UCSD-AML1 (cell line): Measurements from ENCODE around the gene RAD51C.
"Not testable (repeated sequence)": the region's sequence is repeated elsewhere in the genome, so short reads cannot be mapped to it uniquely, and the experiment has no call there.

Source experiments
- DNase-seq: peaks from one replicate; lab custom pipeline; 2025; ENCODE audit not compliant: unreplicated experiment; lab: John Stamatoyannopoulos, UW

RAD51C gene

DNA sequence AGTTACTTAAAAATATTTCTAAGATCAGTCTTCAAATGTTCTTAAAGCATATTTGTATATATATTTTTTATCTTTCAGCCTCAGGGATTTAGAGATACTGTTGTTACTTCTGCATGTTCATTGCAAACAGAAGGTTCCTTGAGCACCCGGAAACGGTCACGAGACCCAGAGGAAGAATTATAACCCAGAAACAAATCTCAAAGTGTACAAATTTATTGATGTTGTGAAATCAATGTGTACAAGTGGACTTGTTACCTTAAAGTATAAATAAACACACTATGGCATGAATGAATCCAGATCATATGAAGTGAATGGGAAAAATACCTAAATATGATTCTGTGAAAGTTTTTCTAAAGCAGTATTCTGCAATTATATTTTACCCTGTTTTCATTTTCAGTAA, 41.6 kb downstream of the RAD51C start:
- no peak for DNase-seq

DNA sequence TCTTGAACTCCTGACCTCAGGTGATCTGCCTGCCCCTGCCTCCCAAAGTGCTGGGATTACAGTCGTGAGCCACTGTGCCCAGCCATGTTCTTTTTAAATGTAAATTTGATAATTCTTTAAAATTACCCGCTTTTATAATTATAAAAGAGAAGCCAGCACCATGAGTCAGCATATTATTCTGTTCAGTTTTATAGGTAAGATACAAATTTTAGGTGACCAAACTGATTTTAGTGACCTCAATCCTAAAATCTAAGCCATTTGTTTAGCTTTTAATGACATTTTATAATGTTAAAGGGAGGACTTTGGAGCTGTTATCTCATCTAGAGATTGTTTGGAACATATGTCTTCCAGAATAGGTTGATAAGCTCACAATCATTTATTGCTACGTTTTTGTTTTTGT, 42.4 kb downstream of the RAD51C start:
- no peak for DNase-seq

DNA sequence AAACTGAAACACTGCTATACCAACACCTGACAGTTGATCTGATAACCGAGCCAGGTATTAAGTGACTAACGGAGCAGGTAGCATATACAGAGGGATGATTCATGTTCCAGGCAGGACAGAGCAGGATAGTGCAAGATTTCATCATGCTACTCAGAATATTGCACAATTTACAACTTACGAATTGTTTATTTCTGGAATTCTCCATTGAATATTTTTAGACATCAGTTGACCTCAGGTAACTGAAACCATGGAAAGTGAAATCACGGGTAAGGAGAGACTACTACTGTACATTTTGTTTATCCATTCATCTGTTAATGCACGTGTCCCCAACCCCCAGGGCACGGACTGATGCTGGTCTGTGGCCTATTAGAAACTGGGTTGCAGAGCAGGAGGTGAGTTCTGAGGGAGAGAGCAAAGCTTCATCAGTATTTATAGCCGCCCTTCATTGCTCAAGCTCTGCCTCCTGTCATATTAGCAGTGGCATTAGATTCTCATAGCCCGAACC, 48.8 kb downstream of the RAD51C start:
- DNase-seq: no peak

DNA sequence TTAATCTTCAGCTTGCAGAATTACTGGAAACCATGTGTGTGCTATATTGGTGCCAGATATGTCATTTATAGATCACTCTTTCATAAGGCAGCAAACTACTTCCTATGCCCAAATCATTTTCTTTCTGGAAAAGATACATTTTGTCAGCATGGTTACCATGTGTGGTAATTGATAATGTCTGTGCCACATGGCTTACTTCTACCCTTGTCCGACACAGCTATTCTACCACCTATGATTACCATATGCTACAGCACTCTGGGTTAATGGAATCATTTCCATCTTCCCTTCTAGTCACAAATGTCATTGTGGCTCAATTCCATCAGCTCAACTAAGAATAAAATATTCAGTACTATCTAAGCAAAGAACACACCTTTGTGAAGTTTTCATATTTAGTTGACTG, 55.3 kb downstream of the RAD51C start:
- DNase-seq: no peak

DNA sequence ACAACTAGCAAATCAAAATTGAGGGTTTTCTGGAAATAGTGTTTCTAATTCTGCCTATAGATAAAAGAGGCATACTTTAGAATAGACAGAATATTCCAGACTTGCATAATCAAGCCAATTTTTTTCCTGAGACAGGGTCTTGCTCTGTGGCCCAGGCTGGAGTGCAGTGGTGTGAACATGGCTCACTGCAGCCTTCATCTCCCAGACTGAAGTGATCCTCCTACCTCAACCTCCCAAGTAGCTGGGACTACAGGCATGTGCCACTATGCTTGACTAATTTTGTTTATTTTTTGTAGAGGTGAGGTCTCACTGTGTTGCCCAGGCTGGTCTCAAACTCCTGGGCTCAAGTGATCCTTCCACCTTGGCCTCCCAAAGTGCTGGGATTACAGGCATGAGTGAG, 57.2 kb downstream of the RAD51C start:
- DNase-seq: not testable (repeated sequence)

DNA sequence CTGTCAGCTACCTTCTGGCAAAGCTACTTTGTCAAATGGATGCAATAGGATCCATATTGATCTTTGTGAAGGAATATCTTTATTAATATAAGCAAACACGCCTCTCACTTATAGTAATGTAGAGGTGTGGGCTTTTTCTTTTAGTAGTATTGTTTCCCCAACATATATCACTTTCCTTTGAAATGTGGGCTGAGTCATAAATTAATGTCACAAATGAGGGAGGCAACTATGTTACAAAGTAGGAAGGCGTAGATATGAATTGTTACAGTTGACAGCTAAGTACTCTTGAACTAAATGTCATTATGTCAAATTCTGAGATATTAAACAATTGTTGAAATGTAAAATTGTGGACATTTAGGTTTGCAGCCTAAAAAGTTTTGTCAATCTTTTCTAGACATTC, 60.6 kb downstream of the RAD51C start:
- DNase-seq: no peak

DNA sequence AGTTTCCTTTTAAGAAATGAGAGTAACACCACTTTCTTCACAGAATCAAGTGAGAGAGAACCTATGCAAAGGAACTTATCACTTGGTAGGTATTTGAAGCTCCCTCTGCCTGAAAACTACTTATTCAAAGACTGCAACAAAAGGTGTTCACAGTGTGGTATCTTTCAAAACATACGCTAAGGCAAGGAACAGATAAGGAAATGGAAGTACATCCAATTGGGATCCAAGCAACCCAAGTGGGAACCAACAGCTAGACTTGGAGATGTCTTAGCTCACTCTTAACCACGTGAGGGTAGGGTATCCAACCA, 62.8 kb downstream of the RAD51C start:
- DNase-seq: no peak

DNA sequence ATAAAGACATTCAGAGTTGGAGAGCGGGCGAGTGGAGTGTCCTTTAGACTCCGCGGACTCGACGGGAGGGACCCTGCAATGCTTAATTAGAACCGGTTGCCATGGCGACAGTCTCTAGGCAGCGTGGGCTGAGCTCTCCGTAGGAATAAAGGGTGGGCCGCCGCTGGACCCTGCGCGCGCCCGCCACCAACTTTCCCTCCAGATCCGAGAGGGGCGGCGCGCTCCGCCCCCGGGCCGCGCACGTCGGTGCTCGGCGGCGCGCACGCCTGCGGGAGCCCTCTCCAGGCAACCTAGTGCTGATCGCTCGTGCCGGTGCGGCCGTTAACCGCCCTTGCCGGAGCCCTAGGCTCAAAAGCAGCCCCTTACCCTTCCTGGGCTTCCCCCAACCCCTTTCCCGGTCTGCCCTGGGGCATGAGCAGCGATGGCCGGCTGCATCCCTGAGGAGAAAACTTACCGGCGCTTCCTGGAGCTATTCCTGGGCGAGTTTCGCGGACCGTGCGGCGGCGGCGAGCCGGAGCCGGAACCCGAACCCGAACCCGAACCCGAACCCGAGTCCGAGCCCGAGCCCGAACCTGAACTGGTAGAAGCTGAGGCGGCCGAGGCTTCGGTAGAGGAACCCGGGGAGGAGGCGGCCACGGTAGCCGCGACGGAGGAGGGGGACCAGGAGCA, 63.3 kb downstream of the RAD51C start, which contains the start of gene PPM1E:
Gene PPM1E (plus strand): TSS at position 278 of the 669 bp plus-strand sequence.
- DNase-seq: no peak

DNA sequence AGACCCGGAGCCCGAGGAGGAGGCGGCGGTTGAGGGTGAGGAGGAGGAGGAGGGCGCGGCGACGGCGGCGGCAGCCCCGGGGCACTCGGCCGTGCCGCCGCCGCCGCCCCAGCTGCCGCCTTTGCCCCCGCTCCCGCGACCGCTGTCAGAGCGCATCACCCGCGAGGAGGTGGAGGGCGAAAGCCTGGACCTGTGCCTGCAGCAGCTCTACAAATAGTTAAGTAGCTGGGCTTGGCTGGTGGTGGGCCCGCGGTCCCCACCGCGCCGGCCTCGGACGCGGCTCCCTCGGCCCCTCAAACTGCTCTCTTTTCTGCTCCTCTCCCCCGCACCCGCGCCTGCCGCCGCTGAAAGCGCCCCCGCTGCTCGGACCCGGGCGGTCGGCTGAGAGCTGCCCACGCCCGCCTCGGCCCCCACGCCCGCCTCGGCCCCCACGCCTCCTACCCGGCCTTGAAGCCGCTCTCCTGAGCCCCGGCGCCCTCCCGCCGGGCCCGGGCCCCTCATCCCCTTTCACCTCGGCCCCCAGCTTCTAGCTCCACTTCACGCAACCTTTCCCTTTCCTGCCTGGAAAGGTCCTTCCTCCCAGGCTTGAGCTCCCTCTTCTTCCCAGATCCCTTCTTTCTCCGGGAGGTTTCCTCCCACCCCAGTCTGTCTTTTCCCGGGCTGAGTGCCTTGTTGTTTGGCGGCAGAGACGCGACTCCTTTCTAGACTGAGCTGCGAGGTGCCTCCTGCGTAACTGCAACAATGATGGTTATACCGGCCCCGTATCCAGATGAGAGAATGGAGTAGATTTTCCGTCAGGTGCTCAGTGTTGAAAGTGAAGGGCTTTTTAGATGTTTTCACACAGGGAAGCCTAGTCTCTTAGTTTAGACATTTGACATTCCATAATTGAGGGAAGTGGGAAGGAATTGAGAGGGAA, 64.1 kb downstream of the RAD51C start:
- no peak for DNase-seq

DNA sequence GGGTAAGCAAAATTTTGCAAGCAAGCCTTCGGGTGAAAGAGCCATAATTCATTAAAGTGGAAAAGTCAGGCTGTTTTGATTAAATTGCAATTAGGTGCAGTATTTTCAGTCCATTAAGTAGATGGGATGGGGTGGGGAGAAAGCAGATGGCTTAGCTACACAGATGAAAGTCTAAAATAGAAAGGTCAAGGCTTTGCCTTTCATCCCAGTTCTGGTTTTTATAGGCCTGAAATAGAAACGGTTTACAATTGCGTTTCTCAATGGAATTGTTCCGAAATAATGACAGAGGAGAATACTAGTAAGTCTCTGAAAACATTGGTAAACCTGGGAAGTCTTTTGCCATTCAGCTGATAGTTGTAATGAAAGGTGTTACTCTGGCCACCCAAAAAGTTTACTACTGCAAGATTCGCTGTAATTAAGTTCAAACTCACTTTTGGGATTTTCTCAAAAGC, 64.8 kb downstream of the RAD51C start:
- DNase-seq: no peak

DNA sequence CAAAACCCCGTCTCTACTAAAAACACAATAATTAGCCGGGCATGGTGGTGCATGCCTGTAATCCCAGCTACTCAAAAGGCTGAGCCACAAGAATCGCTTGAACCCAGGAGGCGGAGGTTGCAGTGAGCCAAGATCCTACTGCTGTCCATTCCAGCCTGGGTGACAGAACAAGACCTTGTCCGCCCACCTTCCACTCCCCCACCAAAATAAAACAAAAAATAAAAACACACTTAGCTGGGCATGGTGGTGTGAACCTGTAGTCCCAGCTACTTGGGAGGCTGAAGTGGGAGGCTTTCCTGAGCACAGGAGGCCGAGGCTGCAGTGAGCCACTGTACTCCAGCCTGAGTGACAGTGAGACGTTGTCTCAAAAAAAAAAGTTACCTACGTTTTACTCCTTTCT, 66.5 kb downstream of the RAD51C start:
- DNase-seq: no peak

DNA sequence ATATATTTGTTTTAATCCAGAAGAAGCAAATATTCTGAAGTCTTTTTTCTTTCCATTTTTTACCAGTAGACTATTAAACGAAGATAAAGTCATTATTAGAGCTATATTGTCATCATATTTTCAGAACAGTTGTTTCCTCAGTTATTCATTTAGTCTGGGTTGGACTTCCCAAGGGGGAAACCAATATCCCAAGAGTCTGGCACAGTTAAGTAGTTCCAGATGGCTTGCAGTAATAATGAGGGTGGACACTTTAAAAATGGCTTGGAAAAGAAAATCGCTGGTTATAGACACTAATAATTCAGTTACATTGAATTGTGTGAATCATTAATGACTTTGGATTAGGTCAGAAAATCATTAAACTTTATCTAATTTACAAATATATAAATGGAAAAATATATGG, 67.1 kb downstream of the RAD51C start:
- DNase-seq: no peak

DNA sequence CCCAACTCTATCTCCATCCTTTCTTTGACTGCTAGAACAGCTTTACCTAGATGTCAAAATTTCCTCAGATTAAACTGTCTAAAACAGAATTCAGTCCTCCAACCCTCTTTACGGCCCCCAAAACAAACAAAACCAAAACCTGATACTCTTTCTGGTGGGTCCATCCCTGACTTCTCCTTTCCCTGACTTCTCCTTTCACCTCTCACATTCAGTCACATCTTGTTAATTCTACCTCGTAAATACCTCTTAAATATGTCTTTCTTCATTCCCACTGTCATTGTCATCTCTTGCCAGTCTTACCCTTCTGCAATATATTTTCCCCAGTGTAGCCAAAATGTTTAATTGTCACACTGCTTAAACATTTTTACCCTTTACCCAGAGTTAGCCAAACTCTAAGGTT, 67.8 kb downstream of the RAD51C start:
- no peak for DNase-seq

DNA sequence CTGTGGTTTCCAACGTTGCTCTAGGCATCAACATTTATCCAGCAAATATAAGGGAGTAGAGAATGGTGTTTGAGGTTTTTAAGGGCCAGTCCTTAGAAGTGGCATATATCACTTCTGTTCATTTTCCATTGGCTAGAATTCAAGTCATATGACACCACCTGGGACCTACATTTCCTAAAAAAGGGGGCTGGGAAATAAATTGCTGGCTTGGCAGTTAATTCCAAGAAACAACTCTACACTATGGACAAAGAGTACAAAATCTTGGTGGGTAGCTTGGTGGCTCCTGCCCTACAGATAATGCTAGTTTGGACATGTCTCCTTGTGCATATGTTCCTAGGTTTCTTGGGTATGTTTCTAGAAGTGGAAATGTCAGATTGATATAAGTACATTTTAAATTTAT, 70.9 kb downstream of the RAD51C start:
- no peak for DNase-seq

DNA sequence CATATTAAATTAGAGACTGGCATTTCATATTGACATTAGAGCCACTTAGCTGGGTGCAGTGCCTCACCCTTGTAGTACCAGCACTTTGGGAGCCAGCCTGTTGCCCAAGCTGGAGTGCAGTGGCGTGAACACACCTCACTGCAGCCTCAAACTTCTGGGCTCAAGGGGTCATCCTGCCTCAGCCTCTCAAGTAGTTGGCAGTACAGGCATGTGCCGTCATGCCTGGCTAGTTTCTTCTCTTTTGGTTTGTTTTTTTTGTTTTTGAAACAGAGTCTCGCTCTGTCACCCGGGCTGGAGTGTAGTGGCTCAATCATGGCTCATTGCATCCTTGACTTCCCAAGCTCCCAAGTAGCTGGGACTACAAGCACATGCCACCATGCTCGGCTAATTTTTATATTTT, 72.0 kb downstream of the RAD51C start:
- no peak for DNase-seq

DNA sequence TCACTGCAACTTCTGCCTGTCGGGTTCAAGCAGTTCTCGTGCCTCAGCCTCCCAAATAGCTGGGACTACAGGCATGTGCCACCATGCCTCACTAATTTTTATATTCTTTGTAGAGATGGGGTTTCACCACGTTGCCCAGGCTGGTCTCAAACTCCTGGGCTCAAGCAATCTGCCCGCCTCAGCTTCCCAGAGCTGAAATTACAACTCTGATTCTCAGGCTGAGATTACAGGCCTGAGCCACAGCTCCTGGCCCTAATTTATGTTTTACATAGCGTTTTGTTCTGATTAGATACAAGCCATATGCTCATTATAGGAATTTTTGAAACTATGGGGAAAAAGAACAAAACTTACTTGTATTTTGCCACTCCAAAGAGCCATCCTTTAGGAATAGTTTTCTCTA, 86.1 kb downstream of the RAD51C start:
- not testable (repeated sequence) for DNase-seq

DNA sequence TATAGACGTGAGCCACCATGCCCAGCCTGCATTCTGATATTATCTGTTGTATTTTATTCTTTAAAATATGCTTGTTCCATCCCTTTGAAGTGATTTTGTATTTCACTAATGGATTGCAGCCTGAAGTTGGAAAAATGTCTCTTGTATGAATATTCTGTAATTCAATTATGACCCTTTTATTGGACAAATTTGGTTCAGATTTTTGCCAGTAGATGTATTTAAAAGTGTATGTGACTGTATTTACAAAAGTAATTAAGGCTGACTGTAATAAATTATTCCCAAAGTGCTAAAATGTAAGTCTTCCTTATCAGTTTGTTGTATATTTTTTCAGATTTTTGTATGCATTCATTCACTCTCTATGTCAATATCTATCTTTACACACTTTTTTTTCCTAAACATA, 87.0 kb downstream of the RAD51C start:
- DNase-seq: no peak

DNA sequence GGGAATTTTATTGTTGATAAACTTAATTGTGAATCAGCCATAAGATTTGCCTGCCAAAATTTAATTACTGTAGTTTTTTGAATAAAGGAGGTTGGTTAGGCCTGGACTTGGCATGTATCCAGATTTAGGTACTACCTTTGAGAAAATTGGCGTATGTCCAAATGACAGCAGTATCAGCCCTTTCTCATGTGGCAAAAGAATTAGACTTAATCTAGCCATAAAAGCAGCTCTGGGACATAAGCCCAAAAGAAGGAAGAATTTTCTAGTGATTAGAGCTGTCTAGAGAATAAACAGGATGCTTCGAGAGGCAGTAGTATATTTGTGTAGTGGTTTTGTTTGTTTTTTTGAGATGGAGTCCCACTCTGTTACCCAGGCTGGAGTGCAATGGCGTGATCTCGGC, 91.0 kb downstream of the RAD51C start:
- DNase-seq: no peak

DNA sequence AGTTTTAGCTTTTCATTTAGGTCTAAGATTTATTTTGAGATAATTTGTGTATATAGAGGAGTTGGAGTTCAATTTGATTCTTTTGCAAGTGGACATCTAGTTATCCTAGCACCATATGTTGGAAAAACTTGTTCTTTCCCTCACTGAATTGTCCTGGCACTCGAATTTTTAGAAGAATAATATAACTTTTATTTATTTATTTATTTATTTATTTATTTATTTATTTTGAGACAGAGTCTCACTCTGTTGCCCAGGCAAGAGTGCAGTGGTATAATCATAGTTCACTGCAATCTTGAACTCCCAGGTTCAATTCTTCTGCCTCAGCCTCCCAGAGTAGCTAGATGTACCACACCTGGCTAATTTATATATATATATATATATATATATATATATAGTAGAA, 92.7 kb downstream of the RAD51C start:
- DNase-seq: no peak
